GM21529 (cell line): Measurements from ENCODE around the gene RAB11FIP5.
"Not testable (repeated sequence)": the region's sequence is repeated elsewhere in the genome, so short reads cannot be mapped to it uniquely, and the experiment has no call there.

Experiments used
- ATAC-seq: cut with Tn5 transposase; IDR thresholded peaks from one replicate; pipeline ENCODE4 v1.9.1; 2021; ENCODE audit not compliant: unreplicated experiment

RAB11FIP5 gene

GRCh38 chr2:73071360-73072128 lies 41.2 kb downstream of the RAB11FIP5 start, which contains the start of gene SFXN5:
SFXN5 (minus strand) TSS chr2:73071712; CDS start chr2:73071705, 7 bp downstream.
- ATAC-seq = peak; percentile 96

DNA sequence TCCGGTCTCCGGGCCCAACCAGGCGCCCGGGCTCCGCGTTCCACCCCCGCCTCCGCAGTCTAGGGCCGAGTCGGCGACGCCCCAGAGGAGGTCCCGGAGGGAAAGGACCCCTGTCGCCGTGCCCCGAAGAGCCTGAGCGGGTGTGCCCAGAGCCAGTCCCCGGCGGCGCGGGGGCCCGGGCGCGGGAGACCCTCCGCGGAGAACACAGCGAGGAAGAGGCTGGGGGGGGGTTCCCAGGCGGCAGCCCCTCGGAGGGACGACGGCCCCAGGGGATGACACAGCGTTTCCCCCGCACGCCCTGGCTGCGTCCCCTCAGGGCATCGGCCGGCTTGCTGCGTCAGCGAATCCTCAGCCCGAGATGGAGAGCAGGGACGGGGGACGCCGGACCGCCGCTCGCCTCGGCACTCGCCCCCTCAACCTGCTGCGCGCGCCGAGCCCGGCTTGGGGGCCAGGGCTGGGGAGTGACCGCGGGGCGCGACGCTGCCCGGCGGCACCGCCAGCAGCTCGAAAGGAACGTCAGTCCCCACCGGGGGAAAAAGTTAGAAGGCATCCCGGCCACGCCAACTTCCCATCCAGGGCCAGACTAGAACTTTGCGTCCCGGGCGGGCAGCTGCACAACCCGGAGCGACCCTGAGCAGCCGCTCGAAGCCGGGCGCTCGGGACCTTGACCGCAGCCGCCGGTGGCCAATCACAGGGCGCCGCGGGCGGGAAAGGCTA lies 41.9 kb downstream of the RAB11FIP5 start:
- peak; percentile 28 for ATAC-seq

- ATAC-seq = no peak
Measured at GRCh38 chr2:73069855-73070642, 42.7 kb downstream of the RAB11FIP5 start.

DNA sequence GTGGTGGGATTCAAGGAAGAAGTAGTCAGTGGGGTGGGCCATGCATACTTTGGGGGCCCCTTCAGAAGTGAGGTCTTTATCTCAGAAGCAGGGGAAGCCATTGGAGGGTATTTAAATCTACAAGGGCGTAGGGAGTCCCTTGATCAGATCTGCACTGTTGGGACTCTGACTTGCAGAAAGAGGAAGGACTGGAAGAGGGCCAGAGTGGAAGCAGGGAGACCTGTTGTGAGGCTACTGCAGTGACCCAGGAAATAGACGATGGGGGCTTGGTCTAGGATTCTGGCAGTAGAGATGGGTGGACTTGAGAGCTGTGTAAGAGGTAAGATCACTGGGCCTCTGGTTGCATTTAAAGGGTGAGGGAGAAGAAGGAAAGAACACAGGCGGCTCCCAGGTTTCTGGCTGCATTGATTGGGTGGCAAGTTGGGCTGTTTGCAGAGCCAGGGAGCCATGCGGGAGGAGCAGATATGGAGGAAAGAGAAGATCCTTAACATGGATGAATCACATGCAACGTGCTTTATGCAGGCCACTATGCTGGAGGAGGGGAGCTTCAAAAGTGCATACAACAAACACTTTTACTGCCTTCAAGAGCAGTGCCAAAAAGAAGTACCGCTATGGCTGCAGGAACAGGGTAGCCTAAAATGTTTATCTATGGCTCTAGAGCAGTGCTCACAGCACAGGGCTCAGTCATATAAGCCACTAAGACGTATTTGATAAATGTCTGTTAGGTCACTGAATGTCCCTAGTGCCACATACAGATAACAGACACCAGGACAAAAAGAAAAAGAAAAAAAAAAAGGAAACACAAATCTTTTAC lies 43.5 kb downstream of the RAB11FIP5 start:
- ATAC-seq = no peak

DNA sequence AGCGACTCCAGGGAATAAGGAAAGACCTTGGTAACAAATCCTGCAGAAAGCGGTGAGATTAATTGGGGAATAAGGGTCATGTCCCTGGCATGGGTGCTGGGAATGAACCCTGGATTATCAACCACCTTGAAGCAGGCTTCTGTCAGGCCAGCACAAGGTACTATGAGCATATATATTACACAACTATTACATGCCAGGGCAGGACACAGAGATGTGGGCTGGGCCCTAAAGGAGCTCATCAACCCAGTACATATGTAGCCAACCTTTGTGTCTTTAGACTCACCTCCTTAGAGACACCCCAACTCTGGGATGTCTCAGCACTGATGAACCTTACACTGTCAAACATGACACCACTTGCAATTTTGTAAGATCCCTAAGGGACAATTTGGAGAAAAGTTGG lies 44.6 kb downstream of the RAB11FIP5 start:
- no peak for ATAC-seq

- ATAC-seq = no peak
Measured at GRCh38 chr2:73067043-73067442, 45.7 kb downstream of the RAB11FIP5 start.

GRCh38 chr2:73065070-73065469 lies 47.7 kb downstream of the RAB11FIP5 start:
- not testable (repeated sequence) for ATAC-seq

DNA sequence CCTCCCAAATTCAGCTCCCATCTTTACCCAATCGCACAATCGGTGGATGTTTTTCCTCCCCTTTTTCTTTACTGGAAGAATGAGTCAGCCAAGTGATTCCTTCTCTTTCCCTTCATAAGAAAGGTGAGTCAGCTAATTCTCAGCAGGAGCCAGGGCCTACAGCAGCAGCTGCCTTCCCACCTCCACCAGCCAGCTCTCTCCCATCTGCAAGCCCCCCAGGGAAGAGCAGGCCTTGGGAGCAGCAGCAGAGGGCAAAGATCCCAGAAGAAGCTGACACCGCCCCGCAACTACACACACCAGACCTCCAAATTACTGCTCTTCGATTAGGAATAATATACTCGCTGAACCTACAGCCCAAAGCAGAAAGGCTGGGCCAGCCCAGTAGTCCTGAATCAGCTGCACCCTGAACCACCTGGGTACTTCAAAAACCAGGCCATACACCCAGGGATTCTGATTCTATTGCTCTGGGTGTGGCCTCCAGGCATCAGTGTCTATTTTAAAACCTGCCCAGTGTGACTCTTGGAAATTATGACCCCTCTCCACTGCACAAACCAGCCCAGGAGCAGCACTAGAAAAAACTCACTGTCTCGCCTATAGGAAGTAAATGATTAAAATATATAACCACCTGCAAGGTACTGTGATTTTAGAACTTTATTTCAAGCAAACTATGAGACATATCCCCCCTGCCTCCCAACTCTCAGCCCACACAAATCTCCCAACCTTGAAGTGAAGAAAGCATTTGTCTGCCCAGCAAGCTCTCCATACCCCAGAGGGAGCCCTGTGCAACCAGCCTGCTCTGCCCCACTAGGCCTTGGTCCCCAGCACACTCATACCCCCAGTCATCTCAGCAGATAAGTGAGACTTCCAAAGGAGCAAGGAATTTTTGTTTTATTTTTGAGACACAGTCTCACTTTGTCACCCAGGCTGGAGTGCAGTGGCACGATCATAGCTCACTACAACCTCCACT lies 48.6 kb downstream of the RAB11FIP5 start:
- no peak for ATAC-seq

- no peak for ATAC-seq
Measured at GRCh38 chr2:73063472-73063871, 49.3 kb downstream of the RAB11FIP5 start.

GRCh38 chr2:73059106-73059505 lies 53.6 kb downstream of the RAB11FIP5 start:
- no peak for ATAC-seq

GRCh38 chr2:73054980-73055379 lies 57.8 kb downstream of the RAB11FIP5 start:
- no peak for ATAC-seq

GRCh38 chr2:73053316-73054114 lies 59.2 kb downstream of the RAB11FIP5 start:
- no peak for ATAC-seq

- no peak for ATAC-seq
Measured at GRCh38 chr2:73050121-73050545, 62.6 kb downstream of the RAB11FIP5 start.

DNA sequence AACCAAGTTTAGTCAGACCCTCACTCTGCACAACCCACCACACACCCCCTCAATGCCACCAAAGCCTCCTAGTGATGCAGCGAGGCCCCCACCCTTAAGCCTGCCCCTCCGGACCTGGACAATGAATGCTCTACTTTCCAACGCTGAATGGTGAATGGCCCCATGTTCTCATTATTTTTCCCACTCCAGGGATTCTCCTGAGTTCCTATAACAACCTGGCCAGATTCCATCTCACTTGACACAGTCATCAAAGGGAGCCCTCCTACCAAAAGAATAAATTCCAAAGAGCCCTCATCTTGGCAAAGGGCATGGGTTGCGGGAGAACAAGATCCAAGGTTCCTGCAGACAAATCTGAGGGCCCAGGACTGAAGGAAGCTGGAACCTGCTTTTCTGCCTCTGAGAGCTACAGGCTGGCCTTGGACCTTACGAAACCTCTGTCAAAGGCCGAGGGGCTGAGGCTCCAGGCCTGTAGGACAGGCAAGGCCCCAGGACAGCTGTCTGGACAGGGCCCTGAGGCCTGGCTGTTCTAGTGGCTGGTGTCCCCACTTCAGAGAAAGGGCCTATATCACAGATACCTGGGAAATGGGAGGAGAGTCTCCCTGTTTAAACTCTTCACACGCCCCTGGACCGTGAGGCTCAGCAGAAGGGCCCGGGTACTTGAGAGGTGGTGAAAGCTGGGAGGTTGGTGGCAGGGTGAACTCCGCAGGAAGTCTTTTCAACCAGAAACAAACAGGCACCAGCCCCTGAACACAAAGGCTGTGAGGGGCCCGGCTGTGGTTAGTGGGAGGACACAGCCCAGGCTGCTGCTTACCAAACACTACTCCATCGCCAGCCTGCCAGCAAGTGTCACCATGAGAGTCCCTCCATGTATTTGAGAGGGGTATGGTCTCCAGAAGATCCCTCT lies 68.6 kb downstream of the RAB11FIP5 start:
- no peak for ATAC-seq

DNA sequence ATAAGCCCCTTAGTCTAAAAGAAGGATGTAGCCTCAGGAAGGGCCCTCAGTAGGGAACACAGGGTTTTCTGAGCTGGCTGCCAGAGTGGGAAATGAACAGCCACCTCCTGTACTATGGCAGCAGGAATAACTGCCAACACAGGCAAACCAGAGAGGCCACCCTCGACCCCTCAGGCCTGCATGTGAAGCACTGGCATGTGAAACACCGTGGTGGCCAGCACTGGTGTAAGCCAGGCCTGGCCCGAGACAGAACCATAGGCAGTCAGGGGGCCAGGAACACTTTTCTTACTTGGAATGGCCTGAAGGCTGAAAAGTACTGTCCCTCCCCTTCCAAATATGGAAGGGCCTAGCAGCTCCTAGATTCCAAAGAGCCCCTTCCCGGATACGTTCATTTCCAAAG lies 69.5 kb downstream of the RAB11FIP5 start:
- no peak for ATAC-seq

GRCh38 chr2:73037947-73038585 lies 74.7 kb downstream of the RAB11FIP5 start:
- ATAC-seq = no peak

- no peak for ATAC-seq
Measured at GRCh38 chr2:73036766-73037165, 76.0 kb downstream of the RAB11FIP5 start.
